Mucosa of descending colon (tissue), 3 donors: ENCODE data around the gene CCSER1. TPM values are rescaled to one million over a fixed set of nuclear protein-coding genes. Genes with fewer than 3 reads are reported as not detected.

ENCODE experiments used
- ATAC-seq: fragments of 200-7000 bp; cut with Tn5 transposase; one replicate; pipeline ENCODE4 v1.9.1; 2020; ENCODE audit warnings: mild to moderate bottlenecking, moderate library complexity
- DNase-seq, 3 donors: peaks; one replicate each; pipeline ENCODE4 v3.0.0-alpha.2; 2020
- H3K36me3 ChIP-seq: fragments of 200-600 bp; one replicate; pipeline ENCODE4 v1.8.0; 2021; ENCODE audit warnings: low read depth, mild to moderate bottlenecking
- H3K4me1 ChIP-seq: fragments of 200-600 bp; one replicate; pipeline ENCODE4 v1.8.0; 2021; ENCODE audit warnings: low read depth, mild to moderate bottlenecking
- H3K4me3 ChIP-seq: fragments of 200-600 bp; one replicate; pipeline ENCODE4 v1.8.0; 2021; ENCODE audit warnings: mild to moderate bottlenecking
- H3K9me3 ChIP-seq: fragments of 200-600 bp; one replicate; pipeline ENCODE4 v1.8.0; 2021; ENCODE audit warnings: mild to moderate bottlenecking
- CTCF ChIP-seq: fragments of 200-600 bp; IDR thresholded peaks from one replicate; pipeline ENCODE4 v1.8.0; 2022; ENCODE audit warnings: antibody characterized with exemption, mild to moderate bottlenecking
- intact Hi-C, 2 donors: fragments of 100-400 bp; cut with DNase I in 1 of 2; cut with micrococcal nuclease in 1 of 2; formaldehyde crosslinking; loops; one replicate each; pipeline versions ENCODE4 v1.11.0 to v1.11.1; 2022; cut with DNase I, micrococcal nuclease
- total RNA-seq, 3 donors: library from RNA; stranded (reverse); fragmentation: NEBNext Ultra II Directional in 2 of 3; extraction: Animal tissue kit (Norgen Biotek cat#: 25700) in 2 of 3; gene quantifications; one replicate each; pipeline versions ENCODE4 v1.2.1 to v1.2.4, GENCODE V29; 2021 to 2023
- donor health status: DM: no; HTN: no; CAD: no; lungs with moderate emphysema.
- donor health status: DM: no; HTN: no; CAD: no.
- donor health status: DM: no; HTN: yes; CAD: no.

CCSER1 gene
- total RNA-seq, 3 donors from 2014 or later, result 11.1 to 32.4 (median 13.3) TPM

DNA sequence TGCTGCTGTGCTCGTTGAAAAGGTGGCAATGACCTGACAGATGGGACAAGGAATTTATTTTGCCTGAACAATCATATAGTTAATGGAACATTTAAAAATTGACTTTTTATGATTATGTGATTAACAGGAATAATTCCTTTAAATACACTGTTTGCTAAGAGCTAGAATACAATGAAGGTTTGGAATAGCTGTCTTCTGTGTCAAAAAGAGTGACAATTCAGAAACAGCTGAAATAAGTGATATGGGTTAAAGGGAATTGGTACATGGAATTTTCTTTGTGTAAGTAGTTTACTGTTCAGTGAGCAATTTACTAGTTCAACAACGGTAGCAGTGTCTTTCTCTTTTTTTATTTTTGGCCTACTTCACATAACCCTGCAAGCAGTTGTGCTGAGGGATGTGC lies 1093.1 kb downstream of the CCSER1 start:
- ATAC-seq (no peak), DNase-seq (no peak)
- no peak for TF ChIP-seq CTCF
- Histone ChIP-seq H3K4me3 (no peak overlapping the region), H3K4me1 (no peaks in the 10 kb centered on the region), H3K9me3 (no peaks in the 10 kb centered on the region), H3K36me3 (no peaks in the 10 kb centered on the region)
- intact Hi-C loops, result no loop called here

DNA sequence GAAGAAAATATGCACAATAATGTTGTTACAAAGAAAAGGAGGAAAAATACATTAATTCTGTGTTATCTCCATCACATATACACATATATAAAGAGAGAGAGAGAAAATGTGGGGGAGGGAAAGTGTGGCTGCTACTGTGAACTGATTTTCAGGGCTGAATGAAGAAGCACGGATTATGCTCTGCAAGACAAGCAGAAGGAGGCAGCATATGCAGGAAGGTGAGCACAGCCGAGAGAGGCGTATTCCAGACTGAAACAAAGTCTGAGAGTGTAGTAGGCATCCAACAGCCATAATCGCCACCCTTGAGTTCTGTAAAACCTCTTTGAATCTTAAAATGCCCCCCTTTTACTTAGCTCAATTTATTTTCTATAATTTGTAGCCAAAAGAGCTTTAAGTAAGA lies 1094.8 kb downstream of the CCSER1 start:
- ATAC-seq (no peak), DNase-seq (no peak)
- intact Hi-C loops, result no loop called here
- Histone ChIP-seq H3K36me3 (no peaks in the 10 kb centered on the region), H3K4me3 (no peak overlapping the region), H3K9me3 (no peaks in the 10 kb centered on the region), H3K4me1 (no peaks in the 10 kb centered on the region)
- TF ChIP-seq CTCF, result no peak

GRCh38 chr4:91226867-91227266 lies 1099.7 kb downstream of the CCSER1 start:
- no peaks in the 10 kb centered on the region for H3K4me1 ChIP-seq
- no peak for DNase-seq
- intact Hi-C loops, result no loop called here
- H3K4me3 ChIP-seq, result no peak overlapping the region
- no peak for ATAC-seq
- TF ChIP-seq CTCF, result no peak
- no peaks in the 10 kb centered on the region for H3K36me3 ChIP-seq
- H3K9me3 ChIP-seq, result no peaks in the 10 kb centered on the region

GRCh38 chr4:91228659-91229058 lies 1101.5 kb downstream of the CCSER1 start:
- Histone ChIP-seq H3K9me3 (no peaks in the 10 kb centered on the region), H3K36me3 (no peaks in the 10 kb centered on the region), H3K4me3 (no peak overlapping the region), H3K4me1 (no peaks in the 10 kb centered on the region)
- no peak for TF ChIP-seq CTCF
- no peak for ATAC-seq
- no peak for DNase-seq
- intact Hi-C loops, result no loop called here

DNA sequence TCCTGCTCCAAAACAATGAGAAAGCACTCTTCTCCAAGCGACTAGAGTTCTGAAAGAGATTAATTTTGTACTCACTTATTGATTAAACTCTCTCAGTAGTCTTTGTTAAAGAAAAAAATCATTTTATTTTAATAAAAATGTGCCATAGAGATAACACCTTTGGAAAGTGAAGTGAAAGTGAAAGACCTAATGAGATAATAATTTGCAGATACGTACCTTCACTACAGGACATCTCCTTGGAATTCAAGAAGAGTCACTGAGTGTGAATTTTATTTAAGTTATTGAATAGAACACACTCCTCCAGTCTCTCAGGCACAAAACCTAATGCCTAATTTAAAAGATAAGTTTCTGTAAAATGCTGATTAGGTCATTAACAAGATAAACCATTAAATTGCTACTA lies 1106.0 kb downstream of the CCSER1 start:
- intact Hi-C loops, result no loop called here
- no peaks in the 10 kb centered on the region for H3K36me3 ChIP-seq
- ATAC-seq (no peak), DNase-seq (no peak)
- TF ChIP-seq CTCF, result no peak
- no peaks in the 10 kb centered on the region for H3K9me3 ChIP-seq
- H3K4me3 ChIP-seq, result no peak overlapping the region
- H3K4me1 ChIP-seq, result no peaks in the 10 kb centered on the region

DNA sequence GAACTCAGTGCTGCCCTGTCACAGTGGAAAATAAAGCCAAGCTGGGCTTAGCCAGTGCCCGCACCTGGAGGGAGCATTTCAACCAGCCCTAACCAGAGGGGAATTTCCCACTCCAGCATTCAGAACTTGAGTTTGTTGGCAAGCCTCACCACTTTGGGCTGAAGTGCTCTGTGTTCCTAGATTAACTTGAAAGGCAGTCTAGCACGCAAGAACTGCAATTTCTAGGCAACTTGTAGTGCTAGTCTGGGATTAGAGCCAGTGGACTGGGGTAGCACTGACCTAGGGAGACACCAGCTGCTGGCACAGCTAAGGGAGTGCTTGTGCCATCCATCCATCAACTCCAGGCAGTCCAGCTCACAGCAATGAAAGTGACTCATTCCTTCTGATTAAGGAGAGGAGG lies 1115.9 kb downstream of the CCSER1 start:
- no peak for TF ChIP-seq CTCF
- ATAC-seq, result peak; percentile 59
- no peak for DNase-seq
- H3K36me3 ChIP-seq, result no peaks in the 10 kb centered on the region
- no peaks in the 10 kb centered on the region for H3K9me3 ChIP-seq
- intact Hi-C loops, result no loop called here
- no peaks in the 10 kb centered on the region for H3K4me1 ChIP-seq
- H3K4me3 ChIP-seq, result no peak overlapping the region
